ENCODE results near the gene JMJD8. TPM values are rescaled to one million over a fixed set of nuclear protein-coding genes. Genes with fewer than 3 reads are reported as not detected.

Gene JMJD8
- total RNA-seq, 1 donor from 2014 or later = 52.3 TPM

GRCh38 chr16:638836-639235 is 45.3 kb downstream of the JMJD8 start:
- no peak for DNase-seq (ENCODE audit: low read depth)

GRCh38 chr16:638034-638543 is 46.0 kb downstream of the JMJD8 start:
- no peak for DNase-seq (ENCODE audit: low read depth)

GRCh38 chr16:637081-638018 is 46.8 kb downstream of the JMJD8 start:
- no peak for DNase-seq (ENCODE audit: low read depth)

GRCh38 chr16:636206-637080 is 47.7 kb downstream of the JMJD8 start, which contains the start of gene METTL26:
TSS of gene METTL26 (minus strand) at chr16:636305. CDS start at chr16:636290, 15 bp downstream.
- peak; percentile 84 for DNase-seq (ENCODE audit: low read depth)

GRCh38 chr16:635573-636205 is 48.4 kb downstream of the JMJD8 start:
- DNase-seq (ENCODE audit: low read depth) = no peak

GRCh38 chr16:634996-635395 is 49.1 kb downstream of the JMJD8 start:
- no peak for DNase-seq (ENCODE audit: low read depth)

- no peak for DNase-seq (ENCODE audit: low read depth)
These were observed 50.0 kb downstream of the JMJD8 start for GRCh38 chr16:634051-634670.

GRCh38 chr16:633336-634050 is 50.6 kb downstream of the JMJD8 start:
- DNase-seq (ENCODE audit: low read depth) = no peak

- DNase-seq (ENCODE audit: low read depth) = no peak
These were observed 51.4 kb downstream of the JMJD8 start for GRCh38 chr16:632486-633335.

GRCh38 chr16:631808-632358 is 52.3 kb downstream of the JMJD8 start:
- DNase-seq (ENCODE audit: low read depth) = no peak

Other genes starting within 250 kb of the JMJD8 start
- 41.7 and 82.0 TPM in 2 replicates for gene CAPN15, start 156.6 kb downstream of the JMJD8 start, total RNA-seq
- 0.05 TPM in 1 of 2 replicates, not detected in the other for gene PRR35, start 123.9 kb downstream of the JMJD8 start, total RNA-seq
- 0.85 TPM in 1 of 2 replicates, not detected in the other for gene NHLRC4, start 117.3 kb downstream of the JMJD8 start, total RNA-seq
- gene PIGQ, start 114.4 kb downstream of the JMJD8 start, total RNA-seq = 30.9 and 68.5 TPM in 2 replicates
- gene RAB40C, start 94.3 kb downstream of the JMJD8 start, total RNA-seq = 8.0 and 12.1 TPM in 2 replicates
- gene WFIKKN1, start 53.3 kb downstream of the JMJD8 start, total RNA-seq = 0.35 TPM in 1 of 2 replicates, not detected in the other
- gene METTL26, start 48.0 kb downstream of the JMJD8 start, total RNA-seq = 54.4 and 93.1 TPM in 2 replicates
- 17.6 and 26.4 TPM in 2 replicates for gene MCRIP2, start 42.5 kb downstream of the JMJD8 start, total RNA-seq
- 6.9 and 18.5 TPM in 2 replicates for gene WDR90, start 35.0 kb downstream of the JMJD8 start, total RNA-seq
- gene RHOT2, start 16.2 kb downstream of the JMJD8 start, total RNA-seq = 31.1 and 43.6 TPM in 2 replicates
- 0.94 and 1.6 TPM in 2 replicates for gene RHBDL1, start 8.7 kb downstream of the JMJD8 start, total RNA-seq
- gene STUB1, start 3.9 kb downstream of the JMJD8 start, total RNA-seq = 78.5 and 115 TPM in 2 replicates
- gene WDR24, start 6.1 kb upstream of the JMJD8 start, total RNA-seq = 1.4 and 7.9 TPM in 2 replicates
- 0.40 TPM in 1 of 2 replicates, not detected in the other for gene FBXL16, start 21.5 kb upstream of the JMJD8 start, total RNA-seq
- gene METRN, start 30.8 kb upstream of the JMJD8 start, total RNA-seq = 65.8 and 74.7 TPM in 2 replicates
- 23.1 and 73.8 TPM in 2 replicates for gene ANTKMT, start 36.8 kb upstream of the JMJD8 start, total RNA-seq
- gene CCDC78, start 42.1 kb upstream of the JMJD8 start, total RNA-seq = 0.69 and 0.70 TPM in 2 replicates
- 10.5 and 24.1 TPM in 2 replicates for gene HAGHL, start 42.8 kb upstream of the JMJD8 start, total RNA-seq
- 21.7 and 28.5 TPM in 2 replicates for gene CIAO3, start 56.7 kb upstream of the JMJD8 start, total RNA-seq
- 1.3 and 13.5 TPM in 2 replicates for gene MSLN, start 76.4 kb upstream of the JMJD8 start, total RNA-seq
- 22.3 and 35.3 TPM in 2 replicates for gene RPUSD1, start 104.0 kb upstream of the JMJD8 start, total RNA-seq
- 4.2 and 11.3 TPM in 2 replicates for gene CHTF18, start 104.3 kb upstream of the JMJD8 start, total RNA-seq
- not detected in 2 replicates for gene GNG13, start 116.4 kb upstream of the JMJD8 start, total RNA-seq